Tibial nerve (tissue), 4 donors: ENCODE data around the gene SPTLC1. TPM values are rescaled to one million over a fixed set of nuclear protein-coding genes. Genes with fewer than 3 reads are reported as not detected.
A peak's percentile ranks its signal among the peaks of the same experiment; 100 is the strongest.

Source experiments
- DNase-seq, 2 donors: peaks; one replicate each; pipeline ENCODE4 v3.0.0-alpha.2; 2019; ENCODE audit warnings: low spot score in 2 of 2
- H3K27ac ChIP-seq, 4 donors: fragments of 200-600 bp; sonication (generic) in 3 of 4; one replicate each; pipeline ENCODE4 v1.5.1; 2017 to 2019; ENCODE audit warnings: mild to moderate bottlenecking in 1 of 4
- H3K27me3 ChIP-seq, 2 donors: fragments of 200-600 bp; sonication (generic) in 1 of 2; one replicate each; pipeline versions ENCODE4 v1.5.1 to v1.6.0; 2017 to 2019
- H3K36me3 ChIP-seq, 3 donors: fragments of 200-600 bp; sonication (generic); one replicate each; pipeline ENCODE4 v1.5.1; 2018 to 2019
- H3K4me1 ChIP-seq, 4 donors: fragments of 200-600 bp; sonication (generic) in 3 of 4; one replicate each; pipeline ENCODE4 v1.5.1; 2017 to 2019
- H3K4me3 ChIP-seq, 4 donors: fragments of 200-600 bp; sonication (generic) in 3 of 4; one replicate each; pipeline ENCODE4 v1.5.1; 2017 to 2019; ENCODE audit warnings: mild to moderate bottlenecking in 1 of 4, moderate library complexity in 1 of 4
- H3K9me3 ChIP-seq, 4 donors: fragments of 200-600 bp; sonication (generic) in 3 of 4; one replicate each; pipeline ENCODE4 v1.5.1; 2017 to 2019
- CTCF ChIP-seq, 5 experiments: fragments of 200-600 bp in 3 of 5; fragments of 450-650 bp in 2 of 5; sonication (generic) in 3 of 5; IDR thresholded peaks; one replicate each; pipeline ENCODE4 v1.5.1; 2016 to 2019; ENCODE audit warnings: antibody characterized with exemption in 5 of 5, mild to moderate bottlenecking in 3 of 5, moderate library complexity in 2 of 5
- EP300 ChIP-seq, 2 donors: sonication (generic); formaldehyde crosslinking; IDR thresholded peaks; one replicate each; pipeline ENCODE4 v1.6.1; 2017; ENCODE audit warnings: antibody characterized with exemption in 2 of 2, mild to moderate bottlenecking in 1 of 2
- POLR2A ChIP-seq, 2 donors: fragments of 450-650 bp; IDR thresholded peaks; one replicate each; pipeline ENCODE4 v1.6.1; 2017; ENCODE audit warnings: antibody characterized with exemption in 2 of 2, mild to moderate bottlenecking in 2 of 2, moderate library complexity in 2 of 2
- WGBS, 2 donors: methylation state at CpG; one replicate each; pipeline ENCODE4 v1.1.5; 2018; 5-methylcytosine and 5-hydroxymethylcytosine counted together
- total RNA-seq, 4 donors: library from RNA; depleted of rRNA; stranded (reverse); fragments of >200 nt; gene quantifications; one replicate each; pipeline ENCODE4 v1.1.0, GENCODE V29; 2016

The SPTLC1 gene
- total RNA-seq, result 10 to 100 TPM; 67.9 to 81.8 (median 76.0) TPM

GRCh38 chr9:92115071-92115858, at the start of gene SPTLC1:
Gene SPTLC1 (minus strand): TSS chr9:92115413. CDS start chr9:92115370, 43 bp downstream.
- TF ChIP-seq POLR2A (IDR thresholded peaks at IDR 0.05), result peak; percentile 66 to 91
- TF ChIP-seq EP300 (IDR thresholded peaks at IDR 0.05), result peak; percentile 98 to 99
- peak in 2 of 5 experiments; percentile 27 to 42 for TF ChIP-seq CTCF (IDR thresholded peaks at IDR 0.05)
- Histone ChIP-seq H3K4me3 (peak within 1 kb of the TSS; percentile 65 to 91 (median 83)), H3K36me3 (peaks cover 0 to 30% (median 0%) of the 10 kb centered on the region in 3 donors), H3K27ac (peak within 1 kb of the TSS; percentile 86 to 94 (median 88)), H3K9me3 (no peaks in the 10 kb centered on the region), H3K4me1 (peaks cover 0 to 35% (median 10%) of the 10 kb centered on the region in 4 donors), H3K27me3 (no peaks in the 10 kb centered on the region)
- WGBS, 2 donors, result 0 to 1% methylated on average over 59 to 60 of the region's 60 CpGs
- peak; percentile 91 to 92 for DNase-seq

GRCh38 chr9:92164975-92165374, 49.8 kb upstream of the SPTLC1 start:
- Histone ChIP-seq H3K27me3 (no peaks in the 10 kb centered on the region), H3K36me3 (no peaks in the 10 kb centered on the region), H3K27ac (no peak overlapping the region), H3K4me3 (no peak overlapping the region), H3K9me3 (peaks cover 0 to 19% (median 4%) of the 10 kb centered on the region in 4 donors), H3K4me1 (no peaks in the 10 kb centered on the region)
- DNase-seq, result no peak
- WGBS, 2 donors, result 92 to 98% methylated on average over 1 of the region's 1 CpG
- no peak for TF ChIP-seq POLR2A (IDR thresholded peaks at IDR 0.05)
- TF ChIP-seq EP300 (IDR thresholded peaks at IDR 0.05), result no peak
- no peak for TF ChIP-seq CTCF (IDR thresholded peaks at IDR 0.05)

- Histone ChIP-seq H3K27me3 (no peaks in the 10 kb centered on the region), H3K4me3 (no peak overlapping the region), H3K36me3 (no peaks in the 10 kb centered on the region), H3K4me1 (no peaks in the 10 kb centered on the region), H3K9me3 (peaks cover 0 to 19% (median 4%) of the 10 kb centered on the region in 4 donors), H3K27ac (no peak overlapping the region)
- WGBS, 2 donors, result 76 to 80% methylated on average over 2 of the region's 2 CpGs
- TF ChIP-seq EP300 (IDR thresholded peaks at IDR 0.05) (no peak), POLR2A (IDR thresholded peaks at IDR 0.05) (no peak), CTCF (IDR thresholded peaks at IDR 0.05) (no peak)
- no peak for DNase-seq
Observed at GRCh38 chr9:92164490-92164889, 49.3 kb upstream of the SPTLC1 start.

- Histone ChIP-seq H3K4me3 (no peak overlapping the region), H3K4me1 (no peaks in the 10 kb centered on the region), H3K27me3 (no peaks in the 10 kb centered on the region), H3K27ac (no peak overlapping the region), H3K9me3 (peaks cover 0 to 19% (median 4%) of the 10 kb centered on the region in 4 donors), H3K36me3 (no peaks in the 10 kb centered on the region)
- WGBS, 2 donors, result 80 to 82% methylated on average over 4 of the region's 4 CpGs
- no peak for DNase-seq
- no peak for TF ChIP-seq POLR2A (IDR thresholded peaks at IDR 0.05)
- no peak for TF ChIP-seq CTCF (IDR thresholded peaks at IDR 0.05)
- no peak for TF ChIP-seq EP300 (IDR thresholded peaks at IDR 0.05)
Observed at GRCh38 chr9:92163276-92163675, 48.1 kb upstream of the SPTLC1 start.

- Histone ChIP-seq H3K36me3 (no peaks in the 10 kb centered on the region), H3K27me3 (no peaks in the 10 kb centered on the region), H3K9me3 (peaks cover 0 to 17% (median 4%) of the 10 kb centered on the region in 4 donors), H3K27ac (no peak overlapping the region), H3K4me1 (no peaks in the 10 kb centered on the region), H3K4me3 (no peak overlapping the region)
- TF ChIP-seq POLR2A (IDR thresholded peaks at IDR 0.05) (no peak), CTCF (IDR thresholded peaks at IDR 0.05) (no peak), EP300 (IDR thresholded peaks at IDR 0.05) (no peak)
- WGBS, 2 donors, result 74 to 88% methylated on average over 5 to 10 of the region's 10 CpGs
- DNase-seq, result no peak
Observed at GRCh38 chr9:92160786-92161185, 45.6 kb upstream of the SPTLC1 start.
